ENCODE results near the gene YBEY. TPM values are rescaled to one million over a fixed set of nuclear protein-coding genes. Genes with fewer than 3 reads are reported as not detected.

Gene YBEY
- total RNA-seq, 2 experiments from 2014 or later = 10.6 to 14.8 TPM

DNA sequence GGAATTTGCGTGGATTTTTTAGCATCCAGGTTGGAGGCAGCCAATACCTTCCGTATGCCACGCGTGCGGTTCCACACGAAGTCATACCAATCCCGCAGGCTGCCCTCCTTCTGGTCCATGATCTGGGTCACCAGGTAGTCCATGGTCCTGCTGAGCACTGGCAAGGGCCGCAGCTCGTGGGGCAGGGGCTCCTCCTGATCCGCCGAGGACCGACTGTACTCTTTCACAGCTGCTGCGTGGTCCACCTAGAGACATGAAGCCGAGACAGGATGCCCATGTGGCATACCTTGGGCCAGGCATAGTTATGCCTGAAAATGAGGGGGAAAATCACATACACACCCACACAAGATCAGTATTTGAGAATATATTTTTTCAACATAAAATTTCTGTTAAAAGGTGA lies 12.8 kb upstream of the YBEY start:
- TF ChIP-seq, protein P1, sequence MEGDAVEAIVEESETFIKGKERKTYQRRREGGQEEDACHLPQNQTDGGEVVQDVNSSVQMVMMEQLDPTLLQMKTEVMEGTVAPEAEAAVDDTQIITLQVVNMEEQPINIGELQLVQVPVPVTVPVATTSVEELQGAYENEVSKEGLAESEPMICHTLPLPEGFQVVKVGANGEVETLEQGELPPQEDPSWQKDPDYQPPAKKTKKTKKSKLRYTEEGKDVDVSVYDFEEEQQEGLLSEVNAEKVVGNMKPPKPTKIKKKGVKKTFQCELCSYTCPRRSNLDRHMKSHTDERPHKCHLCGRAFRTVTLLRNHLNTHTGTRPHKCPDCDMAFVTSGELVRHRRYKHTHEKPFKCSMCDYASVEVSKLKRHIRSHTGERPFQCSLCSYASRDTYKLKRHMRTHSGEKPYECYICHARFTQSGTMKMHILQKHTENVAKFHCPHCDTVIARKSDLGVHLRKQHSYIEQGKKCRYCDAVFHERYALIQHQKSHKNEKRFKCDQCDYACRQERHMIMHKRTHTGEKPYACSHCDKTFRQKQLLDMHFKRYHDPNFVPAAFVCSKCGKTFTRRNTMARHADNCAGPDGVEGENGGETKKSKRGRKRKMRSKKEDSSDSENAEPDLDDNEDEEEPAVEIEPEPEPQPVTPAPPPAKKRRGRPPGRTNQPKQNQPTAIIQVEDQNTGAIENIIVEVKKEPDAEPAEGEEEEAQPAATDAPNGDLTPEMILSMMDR (IDR thresholded peaks at IDR 0.05) = no peak
- intact Hi-C loops (cut with DNase I, micrococcal nuclease) = no loop called here
- H3K36me3 ChIP-seq (ENCODE audit: insufficient read depth, low read length) = peaks cover 94% of the 10 kb centered on the region
- ATAC-seq (ENCODE audit: poor library complexity) (no peak), DNase-seq (no peak)
- ChIA-PET CTCF (no interaction called here), POLR2A (no interaction called here)
- Mint-ChIP-seq H3K27ac (peak overlapping the region; percentile 39), H3K4me1 (ENCODE audit: low read depth) (no peaks in the 10 kb centered on the region), H3K36me3 (ENCODE audit: low read depth) (peaks cover 78% of the 10 kb centered on the region), H3K4me3 (no peak overlapping the region), H3K27me3 (no peaks in the 10 kb centered on the region), H3K9me3 (no peaks in the 10 kb centered on the region)
- H3K9me3 ChIP-seq (ENCODE audit: control insufficient read depth in 1 of 2, insufficient read depth in 1 of 2, low read length in 2 of 2) = no peaks in the 10 kb centered on the region
- H3K27me3 ChIP-seq (ENCODE audit: control insufficient read depth in 1 of 2, insufficient read depth in 2 of 2, low read length in 2 of 2) = no peaks in the 10 kb centered on the region
- no peak overlapping the region for H3K4me3 ChIP-seq (ENCODE audit: low read length)
- no peak overlapping the region for H3K27ac ChIP-seq (ENCODE audit: low read depth in 1 of 2, low read length in 2 of 2)
- H3K4me1 ChIP-seq (ENCODE audit: insufficient read depth, low read length) = no peaks in the 10 kb centered on the region

DNA sequence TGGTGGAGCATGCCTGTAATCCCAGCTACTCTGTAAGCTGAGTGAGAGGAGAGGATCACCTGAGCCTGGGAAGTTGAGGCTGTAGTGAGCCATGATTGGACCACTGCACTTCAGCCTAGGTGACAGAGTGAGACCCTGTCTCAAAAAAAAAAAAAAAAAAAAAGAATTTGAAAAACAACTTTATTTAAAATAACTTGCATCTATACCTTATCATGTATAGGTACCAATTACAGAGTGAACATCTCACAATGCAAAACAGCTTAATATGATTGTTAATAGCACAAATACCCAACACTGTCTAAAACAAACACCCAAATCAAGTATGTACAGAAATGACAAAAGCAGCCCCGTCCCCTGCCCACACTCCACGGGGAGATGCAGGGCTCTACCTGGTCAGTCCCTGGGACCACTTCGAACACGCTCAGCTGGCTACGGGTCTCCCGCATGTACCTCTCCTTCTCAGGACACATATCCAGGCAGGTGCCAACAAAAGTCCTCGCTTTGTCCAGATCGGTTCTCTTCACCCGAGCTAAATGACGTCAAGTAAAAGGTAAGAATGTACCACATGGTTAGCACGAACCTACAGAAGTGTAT lies 11.2 kb upstream of the YBEY start:
- Mint-ChIP-seq H3K36me3 (ENCODE audit: low read depth) (peaks cover 79% of the 10 kb centered on the region), H3K27ac (no peak overlapping the region), H3K9me3 (no peaks in the 10 kb centered on the region), H3K27me3 (no peaks in the 10 kb centered on the region), H3K4me1 (ENCODE audit: low read depth) (peaks cover 7% of the 10 kb centered on the region), H3K4me3 (no peak overlapping the region)
- no peak for ATAC-seq (ENCODE audit: poor library complexity)
- peaks cover 90% of the 10 kb centered on the region for H3K36me3 ChIP-seq (ENCODE audit: insufficient read depth, low read length)
- CTCF ChIA-PET = no interaction called here
- H3K4me1 ChIP-seq (ENCODE audit: insufficient read depth, low read length) = peaks cover 4% of the 10 kb centered on the region
- no peak overlapping the region for H3K4me3 ChIP-seq (ENCODE audit: low read length)
- no peaks in the 10 kb centered on the region for H3K9me3 ChIP-seq (ENCODE audit: control insufficient read depth in 1 of 2, insufficient read depth in 1 of 2, low read length in 2 of 2)
- POLR2A ChIA-PET = no interaction called here
- no peaks in the 10 kb centered on the region for H3K27me3 ChIP-seq (ENCODE audit: control insufficient read depth in 1 of 2, insufficient read depth in 2 of 2, low read length in 2 of 2)
- no peak overlapping the region for H3K27ac ChIP-seq (ENCODE audit: low read depth in 1 of 2, low read length in 2 of 2)
- intact Hi-C loops (cut with DNase I, micrococcal nuclease) = no loop called here
- DNase-seq = no peak
- TF ChIP-seq, protein P1 (IDR thresholded peaks at IDR 0.05) = no peak

GRCh38 chr21:46284077-46284644 lies 2.0 kb upstream of the YBEY start:
- POLR2A ChIA-PET = no interaction called here
- intact Hi-C loops (cut with DNase I, micrococcal nuclease) = loop anchor here (2.0 to 10.0 kb wide), 4 partner anchors 59 to 309 kb away; partner anchors contain the start of gene LSS (in 1 of the 2)
- Mint-ChIP-seq H3K27ac (peak overlapping the region; percentile 65), H3K27me3 (no peaks in the 10 kb centered on the region), H3K9me3 (no peaks in the 10 kb centered on the region), H3K36me3 (ENCODE audit: low read depth) (peaks cover 62% of the 10 kb centered on the region), H3K4me3 (peak overlapping the region; percentile 71), H3K4me1 (ENCODE audit: low read depth) (peaks cover 57% of the 10 kb centered on the region)
- no peak overlapping the region for H3K27ac ChIP-seq (ENCODE audit: low read depth in 1 of 2, low read length in 2 of 2)
- no peak overlapping the region for H3K4me3 ChIP-seq (ENCODE audit: low read length)
- CTCF ChIA-PET = interaction anchor here (0.6 to 2.0 kb wide), 2 partner anchors 30 to 41 kb away, joined by 3 to 6 read pairs; a partner anchor contains a TSS
- TF ChIP-seq, protein P1 (IDR thresholded peaks at IDR 0.05) = no peak
- no peaks in the 10 kb centered on the region for H3K27me3 ChIP-seq (ENCODE audit: control insufficient read depth in 1 of 2, insufficient read depth in 2 of 2, low read length in 2 of 2)
- H3K9me3 ChIP-seq (ENCODE audit: control insufficient read depth in 1 of 2, insufficient read depth in 1 of 2, low read length in 2 of 2) = no peaks in the 10 kb centered on the region
- peaks cover 57% of the 10 kb centered on the region for H3K4me1 ChIP-seq (ENCODE audit: insufficient read depth, low read length)
- peaks cover 42% of the 10 kb centered on the region for H3K36me3 ChIP-seq (ENCODE audit: insufficient read depth, low read length)
- DNase-seq = no peak
- ATAC-seq (ENCODE audit: poor library complexity) = no peak
